Measurements from ENCODE around the gene KRT79. TPM values are rescaled to one million over a fixed set of nuclear protein-coding genes. Genes with fewer than 3 reads are reported as not detected.

KRT79 gene
- total and polyA plus RNA-seq, 2 donors (not counting 1 experiment from before 2014, with no cell fraction given), result not detected

- H3K9ac ChIP-seq (ENCODE audit: insufficient read depth, low read length), result no peak overlapping the region
- H3K9me3 ChIP-seq (ENCODE audit: control insufficient read depth, insufficient read depth, low read depth, low read length), result no peaks in the 10 kb centered on the region
- no peak overlapping the region for H2AFZ ChIP-seq (ENCODE audit: low read length)
- no peaks in the 10 kb centered on the region for H3K27me3 ChIP-seq (ENCODE audit: control insufficient read depth, insufficient read depth, low read length)
- H4K20me1 ChIP-seq (ENCODE audit: control insufficient read depth, extremely low read depth, insufficient read depth, low read length), result no peaks in the 10 kb centered on the region
- no peaks in the 10 kb centered on the region for H3K4me1 ChIP-seq (ENCODE audit: control insufficient read depth, extremely low read depth, insufficient read depth, low read length)
- TF ChIP-seq CTCF (conservative IDR thresholded peaks at IDR 0.05 in 1 of 2, IDR thresholded peaks at IDR 0.05 in 1 of 2; ENCODE audit: low read depth in 1 of 2, low read length in 2 of 2) (no peak), EZH2 (IDR thresholded peaks at IDR 0.05; ENCODE audit: low read length, missing control alignments) (no peak)
- H3K79me2 ChIP-seq (ENCODE audit: control insufficient read depth, insufficient read depth, low read length), result no peaks in the 10 kb centered on the region
- H3K36me3 ChIP-seq (ENCODE audit: control insufficient read depth, insufficient read depth, low read length), result no peaks in the 10 kb centered on the region
- no peak overlapping the region for H3K4me2 ChIP-seq (ENCODE audit: extremely low read depth, insufficient read depth, low read length)
- DNase-seq (ENCODE audit: low read depth in 2 of 2), result no peak
- H3K27ac ChIP-seq (ENCODE audit: insufficient read depth, low read length), result no peak overlapping the region
- H3K4me3 ChIP-seq (replicated peaks in 1 of 4; ENCODE audit: control extremely low read depth in 1 of 4, insufficient read depth in 1 of 4, low read depth in 3 of 4, low read length in 4 of 4), result no peak overlapping the region
Observed at GRCh38 chr12:52800259-52800917, 33.7 kb downstream of the KRT79 start.

- no peak overlapping the region for H3K4me2 ChIP-seq (ENCODE audit: extremely low read depth, insufficient read depth, low read length)
- no peaks in the 10 kb centered on the region for H3K9me3 ChIP-seq (ENCODE audit: control insufficient read depth, insufficient read depth, low read depth, low read length)
- H3K36me3 ChIP-seq (ENCODE audit: control insufficient read depth, insufficient read depth, low read length), result no peaks in the 10 kb centered on the region
- H3K4me1 ChIP-seq (ENCODE audit: control insufficient read depth, extremely low read depth, insufficient read depth, low read length), result no peaks in the 10 kb centered on the region
- no peak overlapping the region for H2AFZ ChIP-seq (ENCODE audit: low read length)
- H3K27ac ChIP-seq (ENCODE audit: insufficient read depth, low read length), result no peak overlapping the region
- no peaks in the 10 kb centered on the region for H3K27me3 ChIP-seq (ENCODE audit: control insufficient read depth, insufficient read depth, low read length)
- no peak overlapping the region for H3K4me3 ChIP-seq (replicated peaks in 1 of 4; ENCODE audit: control extremely low read depth in 1 of 4, insufficient read depth in 1 of 4, low read depth in 3 of 4, low read length in 4 of 4)
- TF ChIP-seq CTCF (conservative IDR thresholded peaks at IDR 0.05 in 1 of 2, IDR thresholded peaks at IDR 0.05 in 1 of 2; ENCODE audit: low read depth in 1 of 2, low read length in 2 of 2) (no peak), EZH2 (IDR thresholded peaks at IDR 0.05; ENCODE audit: low read length, missing control alignments) (no peak)
- no peaks in the 10 kb centered on the region for H3K79me2 ChIP-seq (ENCODE audit: control insufficient read depth, insufficient read depth, low read length)
- H3K9ac ChIP-seq (ENCODE audit: insufficient read depth, low read length), result no peak overlapping the region
- DNase-seq (ENCODE audit: low read depth in 2 of 2), result no peak
- H4K20me1 ChIP-seq (ENCODE audit: control insufficient read depth, extremely low read depth, insufficient read depth, low read length), result no peaks in the 10 kb centered on the region
Observed at GRCh38 chr12:52799505-52800211, 34.5 kb downstream of the KRT79 start.

GRCh38 chr12:52798671-52799504, 35.2 kb downstream of the KRT79 start:
- Histone ChIP-seq H3K27ac (ENCODE audit: insufficient read depth, low read length) (no peak overlapping the region), H3K27me3 (ENCODE audit: control insufficient read depth, insufficient read depth, low read length) (no peaks in the 10 kb centered on the region), H3K9ac (ENCODE audit: insufficient read depth, low read length) (no peak overlapping the region), H3K79me2 (ENCODE audit: control insufficient read depth, insufficient read depth, low read length) (no peaks in the 10 kb centered on the region), H3K4me3 (replicated peaks in 1 of 4; ENCODE audit: control extremely low read depth in 1 of 4, insufficient read depth in 1 of 4, low read depth in 3 of 4, low read length in 4 of 4) (no peak overlapping the region), H3K9me3 (ENCODE audit: control insufficient read depth, insufficient read depth, low read depth, low read length) (no peaks in the 10 kb centered on the region), H3K36me3 (ENCODE audit: control insufficient read depth, insufficient read depth, low read length) (no peaks in the 10 kb centered on the region), H4K20me1 (ENCODE audit: control insufficient read depth, extremely low read depth, insufficient read depth, low read length) (no peaks in the 10 kb centered on the region), H3K4me1 (ENCODE audit: control insufficient read depth, extremely low read depth, insufficient read depth, low read length) (no peaks in the 10 kb centered on the region), H3K4me2 (ENCODE audit: extremely low read depth, insufficient read depth, low read length) (no peak overlapping the region), H2AFZ (ENCODE audit: low read length) (no peak overlapping the region)
- DNase-seq (ENCODE audit: low read depth in 2 of 2), result peak in 1 of 2 donors; percentile 63
- TF ChIP-seq EZH2 (IDR thresholded peaks at IDR 0.05; ENCODE audit: low read length, missing control alignments) (no peak), CTCF (conservative IDR thresholded peaks at IDR 0.05 in 1 of 2, IDR thresholded peaks at IDR 0.05 in 1 of 2; ENCODE audit: low read depth in 1 of 2, low read length in 2 of 2) (no peak)

Data from fibroblast of lung (primary cell).